SIG-M5 treated with dmso at 0.1 percent for 504 hours (cell line): ENCODE data around the gene TBCD.

ENCODE experiments used
- DNase-seq: peaks from one replicate; lab custom pipeline; 2025; ENCODE audit not compliant: unreplicated experiment; lab: John Stamatoyannopoulos, UW

Gene TBCD

GRCh38 chr17:82918508-82918907 lies 166.6 kb downstream of the TBCD start:
- no peak for DNase-seq

- DNase-seq: no peak
These were observed 168.3 kb downstream of the TBCD start for GRCh38 chr17:82920150-82920549.

GRCh38 chr17:82920715-82921114 lies 168.8 kb downstream of the TBCD start:
- DNase-seq: no peak

GRCh38 chr17:82921426-82921825 lies 169.6 kb downstream of the TBCD start:
- no peak for DNase-seq

- no peak for DNase-seq
These were observed 170.8 kb downstream of the TBCD start for GRCh38 chr17:82922646-82923045.

GRCh38 chr17:82923366-82924113 lies 171.7 kb downstream of the TBCD start:
- DNase-seq: no peak

GRCh38 chr17:82924214-82924613 lies 172.3 kb downstream of the TBCD start:
- no peak for DNase-seq

GRCh38 chr17:82924812-82925211 lies 172.9 kb downstream of the TBCD start:
- no peak for DNase-seq

GRCh38 chr17:82925336-82925735 lies 173.5 kb downstream of the TBCD start:
- no peak for DNase-seq

GRCh38 chr17:82926081-82926480 lies 174.2 kb downstream of the TBCD start:
- DNase-seq: no peak

GRCh38 chr17:82926716-82927115 lies 174.9 kb downstream of the TBCD start:
- no peak for DNase-seq

- no peak for DNase-seq
These were observed 175.4 kb downstream of the TBCD start for GRCh38 chr17:82927311-82927660.

GRCh38 chr17:82927661-82928601 lies 176.1 kb downstream of the TBCD start:
- DNase-seq: no peak

- no peak for DNase-seq
These were observed 177.3 kb downstream of the TBCD start for GRCh38 chr17:82929011-82929622.

GRCh38 chr17:82929676-82930042 lies 177.8 kb downstream of the TBCD start:
- no peak for DNase-seq

- DNase-seq: no peak
These were observed 178.4 kb downstream of the TBCD start for GRCh38 chr17:82930043-82930923.

- DNase-seq: no peak
These were observed 179.2 kb downstream of the TBCD start for GRCh38 chr17:82930924-82931698.

- DNase-seq: no peak
These were observed 180.0 kb downstream of the TBCD start for GRCh38 chr17:82931699-82932517.
